ENCODE measurements around the gene PTGFR.

DNA sequence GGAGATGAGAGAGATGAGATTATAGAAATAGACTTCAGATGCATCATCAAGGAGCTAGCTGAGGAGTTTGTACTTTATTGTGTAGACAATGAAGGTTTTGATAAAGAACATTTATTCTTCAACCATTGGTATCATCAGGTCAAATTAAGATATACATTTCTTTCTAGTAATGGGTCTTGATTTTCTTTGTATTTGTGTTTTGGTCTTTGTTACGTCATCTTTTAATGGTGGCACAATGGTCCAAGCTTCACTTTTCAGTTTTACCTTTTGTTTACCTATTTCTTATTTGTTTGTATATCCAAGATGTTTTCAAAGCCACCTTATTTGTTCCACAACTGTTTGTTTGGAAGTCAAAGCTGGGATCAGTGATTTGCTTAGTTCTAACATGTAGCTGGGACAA lies 44.5 kb downstream of the PTGFR start:
- TF ChIP-seq CTCF (IDR thresholded peaks at IDR 0.05; ENCODE audit: insufficient read depth, low read length, poor library complexity, severe bottlenecking) (no peak), EZH2phosphoT487 (conservative IDR thresholded peaks at IDR 0.05; ENCODE audit: low read length) (no peak)
